ENCODE measurements around the gene GUCY1A2.
"Not testable (repeated sequence)": the region's sequence is repeated elsewhere in the genome, so short reads cannot be mapped to it uniquely, and the experiment has no call there.

GUCY1A2 gene

DNA sequence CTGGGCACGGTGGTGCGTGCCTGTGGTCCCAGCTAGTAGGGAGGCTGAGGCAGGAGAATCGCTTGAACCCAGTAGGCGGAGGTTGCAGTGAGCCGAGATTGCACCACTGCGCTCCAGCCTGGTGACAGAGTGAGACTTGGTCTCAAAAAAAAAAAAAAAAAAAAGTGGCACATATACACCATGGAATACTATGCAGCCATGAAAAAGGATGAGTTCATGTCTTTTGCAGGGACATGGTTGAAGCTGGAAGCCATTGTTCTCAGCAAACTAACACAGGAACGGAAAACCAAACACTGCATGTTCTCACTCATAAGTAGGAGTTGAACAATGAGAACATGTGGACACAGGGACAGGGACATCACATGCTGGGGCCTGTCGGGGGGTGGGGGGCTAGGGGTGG is 241.0 kb downstream of the GUCY1A2 start:
- H3K27ac Mint-ChIP-seq; H3K36me3 Mint-ChIP-seq (ENCODE audit: insufficient read depth); H3K27me3 Mint-ChIP-seq; DNase-seq; H3K4me1 Mint-ChIP-seq (ENCODE audit: low read depth in 2 of 2); ATAC-seq (replicated peaks); H3K9me3 Mint-ChIP-seq; H3K4me3 Mint-ChIP-seq: not testable (repeated sequence)

DNA sequence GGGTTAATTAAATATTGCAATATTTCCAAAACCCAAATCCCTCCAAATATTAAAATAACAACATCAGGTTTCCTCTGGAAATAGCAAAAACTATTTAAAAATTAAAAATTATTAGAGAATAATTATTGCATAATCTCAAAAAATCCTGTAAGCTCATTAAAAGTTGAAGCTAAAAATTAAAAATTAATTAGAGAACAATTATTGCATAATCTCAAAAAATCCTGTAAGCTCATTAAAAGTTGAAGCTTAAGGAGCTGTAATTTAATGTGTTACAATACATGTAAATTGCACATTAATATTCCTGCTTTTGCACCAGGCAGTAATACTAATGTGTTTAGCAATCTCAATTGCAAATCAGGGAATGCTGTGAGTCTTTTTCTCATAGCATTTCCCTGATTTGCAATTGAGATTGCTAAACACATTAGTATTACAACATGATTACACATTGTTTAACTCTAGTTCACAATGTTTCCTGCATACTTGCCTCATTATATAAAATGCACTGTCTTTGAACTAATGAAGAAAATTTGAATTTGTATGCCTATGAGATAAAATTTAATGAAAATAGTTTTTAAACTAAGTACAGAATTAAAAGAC is 247.7 kb downstream of the GUCY1A2 start:
- ATAC-seq (replicated peaks) (no peak), DNase-seq (no peak)
- Mint-ChIP-seq H3K27ac (no peak overlapping the region), H3K36me3 (ENCODE audit: insufficient read depth) (no peaks in the 10 kb centered on the region), H3K4me1 (ENCODE audit: low read depth in 2 of 2) (no peaks in the 10 kb centered on the region), H3K9me3 (peaks cover 3 to 13% of the 10 kb centered on the region in 2 donors), H3K4me3 (no peak overlapping the region), H3K27me3 (no peaks in the 10 kb centered on the region)

DNA sequence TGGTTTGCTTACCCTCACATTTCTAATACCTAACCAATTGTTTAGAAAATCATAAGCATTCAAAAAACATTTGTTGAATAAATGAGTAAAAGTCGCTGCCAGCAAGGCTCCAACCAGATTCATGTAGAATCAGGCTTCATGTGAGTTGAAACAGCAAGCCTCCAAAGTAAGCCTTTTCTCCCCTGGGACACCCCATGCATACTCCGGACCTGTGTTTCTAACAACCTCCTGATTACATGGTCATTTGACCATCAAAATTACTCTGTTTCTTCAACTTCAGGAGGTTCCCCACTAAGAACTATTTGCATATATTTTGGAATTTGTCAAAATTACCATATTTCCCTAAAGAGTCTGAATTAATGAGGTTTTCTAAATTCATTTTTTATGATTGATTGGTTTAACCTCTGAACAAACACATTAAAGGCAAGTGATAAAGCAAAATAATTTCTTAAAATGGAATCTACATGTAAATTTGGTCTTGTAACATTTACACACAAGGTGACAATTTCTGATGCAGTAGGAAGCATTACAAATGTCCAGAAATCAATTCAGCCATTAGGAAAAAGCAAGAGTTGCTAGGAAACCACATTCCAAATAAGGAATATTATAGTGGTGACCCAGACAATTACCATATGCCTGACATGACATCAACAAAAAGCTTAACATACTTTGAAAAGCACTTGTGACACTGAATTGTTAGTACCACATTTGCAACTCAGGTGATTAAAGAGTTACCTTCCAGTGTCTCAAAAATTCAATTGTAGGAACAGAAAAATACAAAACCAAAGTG is 252.6 kb downstream of the GUCY1A2 start:
- no peaks in the 10 kb centered on the region for H3K36me3 Mint-ChIP-seq (ENCODE audit: insufficient read depth)
- ATAC-seq (replicated peaks): no peak
- H3K4me1 Mint-ChIP-seq (ENCODE audit: low read depth in 2 of 2): no peaks in the 10 kb centered on the region
- no peak overlapping the region for H3K27ac Mint-ChIP-seq
- DNase-seq: no peak
- H3K27me3 Mint-ChIP-seq: no peaks in the 10 kb centered on the region
- H3K9me3 Mint-ChIP-seq: peaks cover 2 to 6% of the 10 kb centered on the region in 2 donors
- no peak overlapping the region for H3K4me3 Mint-ChIP-seq

DNA sequence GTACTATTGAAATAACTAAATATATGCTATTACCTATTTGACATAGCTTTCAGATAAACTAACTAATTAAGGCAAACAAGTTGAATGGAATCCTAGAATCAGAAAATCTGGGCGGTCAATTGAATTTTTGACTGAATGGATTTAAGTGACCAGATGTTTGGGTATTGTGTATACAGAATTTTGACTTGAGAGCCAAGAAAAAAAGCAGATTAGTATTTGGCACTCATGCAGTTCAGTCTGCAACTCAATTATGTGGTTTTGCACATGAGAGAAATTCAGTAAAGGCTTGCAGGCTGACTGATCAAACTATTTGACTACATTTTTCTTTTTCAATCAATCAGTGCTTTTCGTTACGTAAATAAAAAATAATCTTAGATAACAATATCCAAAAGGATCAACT is 254.8 kb downstream of the GUCY1A2 start:
- no peak for DNase-seq
- Mint-ChIP-seq H3K27ac (no peak overlapping the region), H3K36me3 (ENCODE audit: insufficient read depth) (no peaks in the 10 kb centered on the region), H3K27me3 (no peaks in the 10 kb centered on the region), H3K9me3 (peaks cover 2 to 6% of the 10 kb centered on the region in 2 donors), H3K4me1 (ENCODE audit: low read depth in 2 of 2) (no peaks in the 10 kb centered on the region), H3K4me3 (no peak overlapping the region)
- ATAC-seq (replicated peaks): no peak

DNA sequence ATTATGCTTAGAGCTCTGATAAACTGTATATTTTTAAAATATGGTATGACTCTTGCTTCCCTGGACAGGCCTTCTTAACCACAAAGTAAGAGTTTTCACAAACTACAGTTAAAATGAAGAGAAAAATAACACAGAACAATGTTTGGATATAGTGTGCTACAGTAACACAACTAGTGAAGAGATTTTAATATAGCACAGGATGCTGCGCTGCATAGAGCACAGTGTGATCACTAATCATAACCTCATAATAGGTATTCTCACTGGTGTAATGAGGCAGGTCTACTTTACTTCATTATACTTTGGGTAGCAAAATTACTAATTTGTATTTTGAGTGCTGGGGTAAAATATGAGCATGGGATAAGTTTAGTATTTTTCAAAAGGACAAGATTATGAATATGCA is 256.5 kb downstream of the GUCY1A2 start:
- no peak overlapping the region for H3K27ac Mint-ChIP-seq
- no peaks in the 10 kb centered on the region for H3K27me3 Mint-ChIP-seq
- H3K36me3 Mint-ChIP-seq (ENCODE audit: insufficient read depth): no peaks in the 10 kb centered on the region
- ATAC-seq (replicated peaks) (no peak), DNase-seq (no peak)
- peaks cover 2 to 12% of the 10 kb centered on the region in 2 donors for H3K9me3 Mint-ChIP-seq
- H3K4me3 Mint-ChIP-seq: no peak overlapping the region
- no peaks in the 10 kb centered on the region for H3K4me1 Mint-ChIP-seq (ENCODE audit: low read depth in 2 of 2)

DNA sequence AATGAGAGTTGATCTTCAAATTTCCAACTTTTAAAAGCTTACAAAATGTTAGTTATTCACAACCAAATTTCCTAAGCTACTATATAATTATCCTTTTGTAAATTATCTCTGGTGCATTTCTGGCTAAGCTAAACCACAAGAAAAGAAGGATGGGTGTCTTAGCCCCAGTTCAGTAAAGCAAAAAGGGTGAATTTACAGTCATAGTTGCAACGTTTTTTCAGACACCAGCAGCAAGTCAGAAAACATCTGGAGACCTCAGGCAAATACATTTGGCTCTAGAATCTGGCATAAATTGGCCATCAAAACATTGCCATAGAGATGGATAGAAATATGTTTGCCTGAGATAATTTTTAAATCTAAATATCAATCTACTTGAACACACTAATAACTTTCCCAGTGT is 257.0 kb downstream of the GUCY1A2 start:
- no peak overlapping the region for H3K4me3 Mint-ChIP-seq
- no peaks in the 10 kb centered on the region for H3K4me1 Mint-ChIP-seq (ENCODE audit: low read depth in 2 of 2)
- no peak overlapping the region for H3K27ac Mint-ChIP-seq
- H3K9me3 Mint-ChIP-seq: peaks cover 2 to 16% of the 10 kb centered on the region in 2 donors
- H3K36me3 Mint-ChIP-seq (ENCODE audit: insufficient read depth): no peaks in the 10 kb centered on the region
- H3K27me3 Mint-ChIP-seq: no peaks in the 10 kb centered on the region
- DNase-seq (no peak), ATAC-seq (replicated peaks) (no peak)

DNA sequence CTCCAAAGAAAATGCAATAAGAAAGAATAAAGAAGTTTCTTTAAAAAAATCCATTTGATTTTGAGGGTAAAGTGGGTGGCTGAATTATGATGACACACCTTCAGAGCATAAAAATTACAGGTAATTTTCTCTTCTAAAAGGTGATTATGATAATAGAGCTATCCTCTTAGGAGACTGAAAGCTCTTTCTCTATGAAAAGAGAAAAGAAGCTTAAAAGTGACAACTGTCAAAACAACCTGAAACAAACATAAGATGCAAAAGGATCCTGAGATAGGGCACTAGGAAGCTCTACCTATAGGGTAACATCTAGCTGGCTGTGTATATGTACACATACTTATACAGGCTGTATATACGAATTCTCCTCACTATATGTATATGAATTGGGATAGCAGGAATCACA is 270.2 kb downstream of the GUCY1A2 start:
- H3K36me3 Mint-ChIP-seq (ENCODE audit: insufficient read depth): no peaks in the 10 kb centered on the region
- H3K9me3 Mint-ChIP-seq: peaks cover 0 to 1% of the 10 kb centered on the region in 2 donors
- no peak overlapping the region for H3K27ac Mint-ChIP-seq
- no peaks in the 10 kb centered on the region for H3K27me3 Mint-ChIP-seq
- no peak overlapping the region for H3K4me3 Mint-ChIP-seq
- ATAC-seq (replicated peaks) (no peak), DNase-seq (no peak)
- no peaks in the 10 kb centered on the region for H3K4me1 Mint-ChIP-seq (ENCODE audit: low read depth in 2 of 2)

DNA sequence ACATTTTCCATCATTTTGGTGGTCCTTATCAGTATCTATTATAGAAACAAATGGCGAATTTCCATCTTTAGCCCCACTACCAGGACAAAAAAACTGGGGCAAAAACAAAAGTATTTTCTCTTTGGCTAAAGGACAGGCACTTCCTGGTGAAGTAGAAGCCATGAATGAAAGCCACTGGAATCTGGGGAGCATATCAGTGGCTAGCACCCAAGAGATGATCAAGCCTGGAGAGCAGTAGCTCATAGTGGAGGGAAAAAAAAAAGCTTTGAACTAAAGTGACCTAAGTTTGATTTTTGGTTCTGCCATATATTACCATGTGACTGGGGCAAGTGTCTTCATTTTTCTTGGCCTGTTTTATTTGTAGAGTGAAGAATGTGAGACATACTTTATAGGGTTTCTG is 272.3 kb downstream of the GUCY1A2 start:
- ATAC-seq (replicated peaks) (no peak), DNase-seq (no peak)
- peaks cover 0 to 8% of the 10 kb centered on the region in 2 donors for H3K9me3 Mint-ChIP-seq
- no peaks in the 10 kb centered on the region for H3K36me3 Mint-ChIP-seq (ENCODE audit: insufficient read depth)
- no peak overlapping the region for H3K4me3 Mint-ChIP-seq
- no peaks in the 10 kb centered on the region for H3K27me3 Mint-ChIP-seq
- H3K27ac Mint-ChIP-seq: no peak overlapping the region
- H3K4me1 Mint-ChIP-seq (ENCODE audit: low read depth in 2 of 2): no peaks in the 10 kb centered on the region

DNA sequence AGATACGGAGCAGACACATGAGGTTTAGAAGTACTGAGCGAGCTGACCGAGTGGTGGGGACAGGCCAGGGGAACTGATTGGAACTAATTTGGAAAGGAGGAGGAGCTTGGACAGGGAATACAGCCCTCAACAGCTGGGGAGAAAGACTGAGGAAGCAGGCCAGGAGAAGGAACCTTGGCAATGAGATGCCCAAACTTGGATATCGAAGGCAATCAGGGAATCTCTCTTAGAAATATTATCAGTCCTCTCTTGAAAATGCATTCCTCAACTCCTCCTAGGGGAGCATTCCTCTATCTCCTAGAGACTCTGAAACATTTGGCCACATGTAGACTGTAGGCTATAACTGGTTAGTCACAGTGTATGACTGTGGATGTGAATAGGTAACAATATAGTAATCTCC is 284.6 kb downstream of the GUCY1A2 start:
- Mint-ChIP-seq H3K4me1 (ENCODE audit: low read depth in 2 of 2) (no peaks in the 10 kb centered on the region), H3K9me3 (peaks cover 6 to 10% of the 10 kb centered on the region in 2 donors), H3K27me3 (no peaks in the 10 kb centered on the region), H3K27ac (no peak overlapping the region), H3K4me3 (no peak overlapping the region), H3K36me3 (ENCODE audit: insufficient read depth) (no peaks in the 10 kb centered on the region)
- DNase-seq: no peak
- ATAC-seq (replicated peaks): no peak

DNA sequence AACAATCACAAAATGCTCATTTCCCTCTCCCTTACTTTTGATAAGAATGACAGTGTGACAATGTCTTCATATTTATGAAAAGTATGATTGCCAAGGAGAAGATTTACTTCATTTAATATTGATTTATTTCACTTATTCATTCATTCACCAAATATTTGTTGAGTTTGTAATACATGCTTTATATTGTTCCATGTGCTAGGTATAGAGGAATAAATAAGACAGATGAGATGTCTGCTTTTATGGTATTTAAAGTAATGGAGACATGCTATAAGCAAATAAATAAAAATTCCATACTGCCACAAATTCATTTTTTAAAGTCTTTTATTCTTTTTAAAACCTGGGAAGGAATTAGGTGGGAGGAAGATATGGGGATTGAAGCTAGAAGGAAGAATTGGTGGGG is 289.4 kb downstream of the GUCY1A2 start:
- no peak overlapping the region for H3K4me3 Mint-ChIP-seq
- no peak overlapping the region for H3K27ac Mint-ChIP-seq
- no peaks in the 10 kb centered on the region for H3K27me3 Mint-ChIP-seq
- H3K4me1 Mint-ChIP-seq (ENCODE audit: low read depth in 2 of 2): no peaks in the 10 kb centered on the region
- no peaks in the 10 kb centered on the region for H3K36me3 Mint-ChIP-seq (ENCODE audit: insufficient read depth)
- peaks cover 0 to 2% of the 10 kb centered on the region in 2 donors for H3K9me3 Mint-ChIP-seq
- no peak for DNase-seq
- no peak for ATAC-seq (replicated peaks)

DNA sequence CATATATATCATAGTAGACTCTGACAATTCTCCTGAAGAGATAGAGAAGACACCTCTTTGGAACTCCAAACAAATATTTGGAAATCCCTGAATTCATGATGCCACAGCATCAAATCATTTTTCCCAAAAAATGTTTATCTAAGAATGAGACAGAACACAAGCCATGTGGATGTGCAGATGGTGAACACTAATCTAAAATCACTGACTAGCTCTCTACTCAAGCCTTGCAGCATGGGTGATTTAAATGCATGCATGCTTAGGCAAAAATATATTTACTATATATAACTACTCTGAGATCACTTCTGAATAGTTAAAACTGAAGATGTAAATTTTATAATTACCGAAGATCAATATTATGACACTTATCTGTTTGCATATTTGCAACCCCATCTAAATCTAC is 289.9 kb downstream of the GUCY1A2 start:
- Mint-ChIP-seq H3K9me3 (peaks cover under 1 to 2% of the 10 kb centered on the region in 2 donors), H3K36me3 (ENCODE audit: insufficient read depth) (no peaks in the 10 kb centered on the region), H3K27me3 (no peaks in the 10 kb centered on the region), H3K27ac (no peak overlapping the region), H3K4me3 (no peak overlapping the region), H3K4me1 (ENCODE audit: low read depth in 2 of 2) (no peaks in the 10 kb centered on the region)
- DNase-seq: no peak
- no peak for ATAC-seq (replicated peaks)

DNA sequence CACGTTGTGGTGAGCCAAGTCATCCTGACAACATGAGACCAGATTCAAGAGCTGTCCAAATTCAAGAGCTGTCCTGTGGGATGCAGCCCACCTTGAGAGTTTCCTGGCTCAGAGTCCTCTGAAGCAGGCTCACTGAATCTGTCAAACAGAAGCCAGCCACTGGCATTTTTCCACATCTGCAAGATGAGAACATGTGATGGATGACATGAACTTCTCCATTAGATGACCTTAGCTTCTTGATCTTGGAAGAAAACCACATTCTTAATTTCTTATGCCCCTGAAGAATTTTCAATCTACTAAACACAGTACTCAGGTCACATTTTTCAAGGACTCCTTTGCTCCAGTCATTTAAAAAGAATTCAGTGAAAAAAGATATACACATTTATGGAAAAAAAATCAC is 291.0 kb downstream of the GUCY1A2 start:
- H3K9me3 Mint-ChIP-seq: peaks cover 2 to 5% of the 10 kb centered on the region in 2 donors
- no peak for DNase-seq
- no peaks in the 10 kb centered on the region for H3K27me3 Mint-ChIP-seq
- no peaks in the 10 kb centered on the region for H3K36me3 Mint-ChIP-seq (ENCODE audit: insufficient read depth)
- ATAC-seq (replicated peaks): no peak
- no peaks in the 10 kb centered on the region for H3K4me1 Mint-ChIP-seq (ENCODE audit: low read depth in 2 of 2)
- H3K27ac Mint-ChIP-seq: no peak overlapping the region
- no peak overlapping the region for H3K4me3 Mint-ChIP-seq

DNA sequence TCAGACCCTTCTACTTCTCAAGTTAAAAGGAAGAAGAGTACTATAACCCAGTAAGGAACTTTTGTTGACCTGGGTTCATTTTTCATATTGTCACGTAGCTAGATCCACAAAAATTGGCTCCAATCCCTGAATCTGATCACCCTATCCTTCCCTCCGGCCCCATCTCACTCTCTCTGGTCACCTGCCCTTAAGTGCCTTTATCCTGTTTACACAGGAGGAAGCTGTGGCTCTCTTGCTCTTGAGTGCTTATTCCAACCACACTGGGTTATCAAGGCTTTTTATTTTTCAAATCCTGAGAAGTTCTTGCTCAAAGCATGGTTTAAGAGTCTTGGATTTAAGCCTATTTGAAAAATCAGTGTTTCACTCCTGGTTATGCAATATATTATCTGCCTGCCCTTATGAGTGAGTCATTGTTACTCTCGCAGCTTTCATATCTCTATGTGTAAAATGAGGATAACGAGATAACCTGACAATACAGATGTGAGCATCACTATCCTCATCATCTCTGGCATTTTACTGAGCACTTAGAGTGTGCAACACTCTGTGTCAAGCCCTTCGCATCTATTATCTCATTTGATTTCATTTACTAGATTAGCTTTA is 293.9 kb downstream of the GUCY1A2 start:
- no peaks in the 10 kb centered on the region for H3K4me1 Mint-ChIP-seq (ENCODE audit: low read depth in 2 of 2)
- no peaks in the 10 kb centered on the region for H3K36me3 Mint-ChIP-seq (ENCODE audit: insufficient read depth)
- peaks cover 0 to 5% of the 10 kb centered on the region in 2 donors for H3K9me3 Mint-ChIP-seq
- DNase-seq (no peak), ATAC-seq (replicated peaks) (no peak)
- no peaks in the 10 kb centered on the region for H3K27me3 Mint-ChIP-seq
- no peak overlapping the region for H3K4me3 Mint-ChIP-seq
- no peak overlapping the region for H3K27ac Mint-ChIP-seq

DNA sequence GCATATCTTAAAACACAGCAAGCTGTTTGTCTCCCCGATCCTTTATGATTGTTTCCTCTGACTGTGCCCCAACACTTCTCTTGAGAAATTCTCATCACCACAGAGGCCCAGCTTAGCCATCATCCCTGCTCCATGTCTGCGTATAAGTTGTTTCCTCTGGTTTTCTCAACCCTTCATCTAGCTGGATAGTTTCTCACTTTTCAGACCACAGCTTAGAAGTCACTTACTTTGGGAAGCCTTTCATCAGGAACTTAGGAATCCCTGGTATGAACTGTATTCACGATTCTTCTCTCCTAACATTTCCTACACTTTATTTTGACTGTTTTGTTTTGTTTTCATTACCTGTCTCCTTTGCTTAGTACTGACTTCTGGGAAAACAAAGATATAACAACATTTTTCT is 295.2 kb downstream of the GUCY1A2 start:
- Mint-ChIP-seq H3K9me3 (peaks cover 0 to 5% of the 10 kb centered on the region in 2 donors), H3K27me3 (no peaks in the 10 kb centered on the region), H3K36me3 (ENCODE audit: insufficient read depth) (no peaks in the 10 kb centered on the region), H3K27ac (no peak overlapping the region), H3K4me3 (no peak overlapping the region), H3K4me1 (ENCODE audit: low read depth in 2 of 2) (no peaks in the 10 kb centered on the region)
- no peak for ATAC-seq (replicated peaks)
- DNase-seq: no peak
